NCI-H526 treated with DMSO at 0.1 percent for 48 hours (cell line): Measurements from ENCODE around the gene PTPRN2.
A peak's percentile ranks its signal among the peaks of the same experiment; 100 is the strongest.
"Not testable (repeated sequence)": the region's sequence is repeated elsewhere in the genome, so short reads cannot be mapped to it uniquely, and the experiment has no call there.

Experiments
- DNase-seq: peaks from one replicate; lab custom pipeline; 2025; lab: John Stamatoyannopoulos, UW

Gene PTPRN2

GRCh38 chr7:158587162-158588084 lies at the start of gene PTPRN2:
PTPRN2 (minus strand) TSS chr7:158587823.
- peak; percentile 43 for DNase-seq

DNA sequence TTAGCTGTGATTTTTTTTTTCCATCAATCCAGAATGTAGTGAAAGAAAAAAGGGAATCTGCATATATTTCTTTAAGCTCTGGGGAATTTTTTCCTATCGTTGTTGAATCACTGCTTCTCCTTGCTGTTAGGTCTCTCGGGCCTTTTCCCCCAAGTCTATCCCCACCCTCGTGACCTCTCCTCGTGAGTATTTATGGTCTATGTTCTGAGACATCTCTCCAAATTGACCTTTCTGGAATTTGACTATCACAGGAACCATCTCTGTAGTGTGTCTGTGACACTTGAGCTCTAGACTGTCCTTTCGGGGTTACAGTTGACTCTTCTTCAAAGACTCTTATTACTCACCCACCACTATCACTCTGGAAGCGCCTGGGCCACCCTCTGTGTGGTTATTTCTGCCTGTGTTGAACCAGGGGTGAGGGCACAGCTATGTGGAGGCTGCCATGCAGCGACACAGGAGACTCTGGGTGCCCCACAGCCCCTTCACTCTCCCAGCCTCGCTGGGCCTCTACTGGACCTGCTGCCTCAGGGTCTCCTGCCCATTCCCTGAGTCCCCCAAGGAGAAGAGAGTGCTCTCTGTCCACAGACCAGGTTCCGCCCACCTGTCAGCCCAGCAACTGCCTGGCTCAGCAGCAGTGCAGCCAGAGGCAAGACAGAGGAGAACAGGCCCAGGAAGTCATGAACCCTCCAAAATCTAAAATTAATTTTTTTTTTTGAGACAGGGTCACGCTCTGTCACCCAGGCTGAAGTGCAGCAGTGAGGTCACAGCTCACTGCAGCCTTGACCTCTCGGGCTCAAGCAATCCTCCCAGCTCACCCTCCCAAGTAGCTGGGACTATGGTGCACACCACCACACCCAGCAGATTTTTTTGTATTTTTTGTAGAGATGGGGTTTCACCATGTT lies 45.7 kb upstream of the PTPRN2 start:
- no peak for DNase-seq

DNA sequence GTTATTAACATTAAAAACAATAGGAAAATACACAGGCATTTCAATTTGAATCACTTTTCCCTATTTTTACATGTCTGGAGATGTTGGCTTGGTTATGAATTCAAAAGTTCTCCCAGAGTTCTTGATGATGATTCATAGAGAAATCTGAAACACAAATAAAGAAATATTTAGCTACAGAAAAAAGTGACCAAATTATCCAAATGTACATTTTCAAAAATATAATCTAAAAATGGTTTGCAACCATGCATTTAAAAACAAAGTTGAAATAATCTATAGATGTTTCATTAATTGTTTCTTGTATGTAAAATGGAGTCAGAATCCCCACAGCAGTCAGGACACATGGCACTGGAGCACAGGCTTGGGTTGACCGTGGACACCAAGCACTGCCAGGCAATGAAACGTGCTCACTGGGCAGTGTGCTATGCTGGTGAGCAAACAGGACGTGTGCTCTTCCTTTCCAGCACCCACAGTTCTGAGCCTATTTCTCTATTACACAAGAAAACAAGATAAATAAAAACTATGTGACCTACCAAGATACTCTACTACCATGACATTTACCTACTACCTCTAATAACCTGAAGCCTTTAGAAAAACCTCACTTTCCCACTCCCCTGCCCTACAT lies 44.1 kb upstream of the PTPRN2 start:
- DNase-seq, result no peak

- DNase-seq, result not testable (repeated sequence)
These were observed 38.7 kb upstream of the PTPRN2 start for GRCh38 chr7:158626289-158626688.

DNA sequence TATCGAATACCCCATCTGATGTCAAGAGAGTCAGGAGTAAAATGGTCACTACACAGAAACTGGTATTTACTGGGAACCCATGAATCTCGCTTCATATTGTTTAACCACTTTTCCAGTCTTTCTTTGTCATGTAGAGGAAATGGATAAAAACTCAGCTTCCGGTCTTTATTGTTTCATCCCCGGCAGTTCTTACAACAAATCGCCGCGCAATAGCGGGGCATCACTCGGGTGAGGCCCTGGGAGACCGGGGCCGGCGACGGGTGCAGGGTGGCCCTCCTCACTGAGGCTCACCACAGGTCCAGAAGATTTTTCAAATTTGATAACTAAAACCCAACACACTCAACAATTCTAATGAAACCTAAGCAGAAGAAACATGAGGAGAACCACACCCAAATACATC lies 35.6 kb upstream of the PTPRN2 start:
- no peak for DNase-seq

GRCh38 chr7:158620839-158621441 lies 33.3 kb upstream of the PTPRN2 start:
- DNase-seq, result no peak

GRCh38 chr7:158620418-158620817 lies 32.8 kb upstream of the PTPRN2 start:
- no peak for DNase-seq

- no peak for DNase-seq
These were observed 31.1 kb upstream of the PTPRN2 start for GRCh38 chr7:158618745-158619140.

GRCh38 chr7:158617737-158618128 lies 30.1 kb upstream of the PTPRN2 start:
- DNase-seq, result no peak

DNA sequence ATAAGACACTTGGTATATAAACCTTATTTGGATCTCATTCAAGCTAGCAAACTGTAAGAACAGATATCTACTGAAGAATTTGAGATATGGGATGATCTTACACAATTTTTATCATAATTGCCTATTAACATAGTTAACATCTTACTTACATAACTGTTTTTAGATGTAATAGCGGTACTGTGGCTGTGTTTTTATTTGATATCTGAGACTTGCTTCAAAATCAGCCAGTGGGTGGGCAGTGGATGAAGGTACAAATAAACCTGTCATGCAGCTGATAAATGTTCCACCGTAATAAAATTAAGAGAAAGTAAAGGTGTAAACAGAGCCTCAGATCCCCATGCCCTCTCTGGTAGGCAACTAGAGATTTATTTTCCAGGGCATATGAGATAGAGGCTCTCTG lies 28.4 kb upstream of the PTPRN2 start:
- no peak for DNase-seq

DNA sequence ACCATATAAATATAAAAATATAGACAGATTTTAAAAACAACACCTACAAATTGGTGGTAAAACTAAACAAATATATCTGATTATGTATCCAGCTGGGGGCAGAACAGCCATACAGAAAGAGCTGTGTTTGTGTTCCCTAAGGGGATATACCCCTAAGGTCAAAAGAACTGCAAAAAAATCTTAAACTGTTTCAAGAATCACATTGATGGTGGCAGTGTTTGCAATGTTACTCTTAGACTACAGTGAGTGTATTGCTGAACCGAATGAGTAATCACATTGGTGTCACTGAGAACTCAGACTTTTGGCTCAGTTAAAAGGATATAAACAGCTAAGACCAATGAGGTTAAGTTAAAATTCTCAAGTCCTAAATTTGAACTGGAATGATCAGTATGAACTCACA lies 27.1 kb upstream of the PTPRN2 start:
- no peak for DNase-seq

- peak; percentile 94 for DNase-seq
These were observed 25.9 kb upstream of the PTPRN2 start for GRCh38 chr7:158613481-158613880.

DNA sequence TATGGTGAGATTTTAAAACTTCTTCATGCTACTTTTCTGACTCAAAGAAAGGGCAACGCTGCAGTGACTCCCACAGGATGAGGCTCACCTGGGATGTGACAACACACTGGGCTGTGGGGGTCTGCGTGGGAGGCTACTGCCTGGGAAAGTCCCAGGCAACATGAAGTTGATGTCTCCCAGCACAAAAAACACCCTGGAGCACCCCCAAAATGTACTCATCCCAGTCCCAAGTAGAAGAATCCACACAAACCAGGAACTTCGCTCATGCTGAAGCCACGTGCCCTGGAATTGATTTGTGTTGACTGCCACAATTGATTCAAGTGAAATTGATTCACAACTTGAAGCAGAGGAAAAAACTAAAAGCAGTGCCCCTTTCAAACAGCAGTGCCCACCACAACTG lies 24.9 kb upstream of the PTPRN2 start:
- DNase-seq, result no peak

DNA sequence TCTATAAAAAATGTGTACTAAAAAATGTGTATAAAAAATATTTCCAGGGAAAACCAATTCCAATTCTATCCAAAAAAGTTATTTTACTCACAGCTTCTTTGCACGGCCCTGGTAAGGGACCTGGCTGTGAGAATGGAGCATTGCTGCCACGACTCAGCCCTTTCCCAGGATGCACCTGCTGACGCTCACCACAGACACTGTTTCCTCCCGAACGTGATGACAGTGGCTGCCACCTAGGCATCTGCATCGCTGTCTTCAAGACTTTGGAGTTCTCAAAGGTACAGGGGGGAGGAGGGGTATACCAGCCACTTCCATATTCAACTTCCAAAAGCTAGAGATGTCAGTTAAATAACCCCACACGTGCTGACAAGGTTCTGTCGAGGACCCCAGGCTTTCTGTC lies 23.9 kb upstream of the PTPRN2 start:
- DNase-seq, result no peak

DNA sequence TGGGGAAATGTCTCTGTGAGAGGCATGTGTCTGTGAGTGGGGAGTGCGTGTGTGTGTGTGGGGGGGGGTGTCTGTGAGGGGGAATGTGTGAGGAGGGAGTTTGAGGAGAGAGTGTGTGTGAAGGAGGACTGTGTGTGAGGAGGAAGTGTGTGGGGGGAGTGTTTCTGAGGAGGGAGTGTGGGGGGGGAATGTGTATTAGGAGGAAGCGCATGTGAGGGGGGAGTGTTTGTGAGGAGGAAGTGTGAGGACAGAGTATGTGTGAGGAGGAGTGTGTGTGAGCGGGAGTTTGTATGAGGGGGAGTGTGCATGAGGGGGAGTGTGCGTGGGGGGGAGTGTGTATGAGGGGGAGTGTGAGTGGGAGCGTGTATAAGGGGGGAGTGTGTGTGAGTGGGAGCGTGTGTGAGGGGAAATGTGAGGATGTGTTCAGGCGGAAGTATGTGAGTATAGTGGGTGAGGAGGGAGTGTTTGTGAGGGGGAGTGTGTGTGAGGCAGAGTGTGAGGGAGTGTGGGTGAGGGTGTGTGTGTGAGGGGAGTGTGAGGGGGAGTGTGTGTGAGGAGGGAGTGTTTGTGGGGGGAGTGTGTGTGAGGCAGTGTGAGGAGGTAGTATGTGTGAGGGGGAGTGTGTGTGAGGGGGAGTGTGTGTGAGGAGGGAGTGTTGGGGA lies 21.8 kb upstream of the PTPRN2 start:
- no peak for DNase-seq

GRCh38 chr7:158607563-158607962 lies 19.9 kb upstream of the PTPRN2 start:
- DNase-seq, result no peak

GRCh38 chr7:158606671-158607424 lies 19.2 kb upstream of the PTPRN2 start:
- DNase-seq, result no peak

- DNase-seq, result no peak
These were observed 18.5 kb upstream of the PTPRN2 start for GRCh38 chr7:158606129-158606528.

GRCh38 chr7:158603773-158604755 lies 16.4 kb upstream of the PTPRN2 start:
- no peak for DNase-seq
